Retinal pigment epithelial cell (primary cell): ENCODE results near the gene HTRA3.

Source experiments
- DNase-seq: peaks from one replicate; pipeline ENCODE4 v3.0.0-alpha.2; 2010; ENCODE audit warnings: low read depth
- H3K4me3 ChIP-seq: 2 replicates; pipeline ENCODE4 v1.5.1; 2011; ENCODE audit warnings: mild to moderate bottlenecking, low read length, control low read depth, moderate library complexity
- CTCF ChIP-seq: conservative IDR thresholded peaks from 2 replicates; pipeline ENCODE4 v1.5.1; 2011; ENCODE audit warnings: low read depth, low read length, control low read depth, inconsistent platforms

HTRA3 gene

GRCh38 chr4:8250637-8251036, 18.9 kb upstream of the HTRA3 start:
- no peak for DNase-seq
- TF ChIP-seq CTCF: no peak

GRCh38 chr4:8251110-8251883, 18.3 kb upstream of the HTRA3 start:
- TF ChIP-seq CTCF: no peak
- H3K4me3 ChIP-seq: no peak overlapping the region
- no peak for DNase-seq

More at GRCh38 chr4:8250637-8251036, 18.9 kb upstream of the HTRA3 start:
- no peak overlapping the region for H3K4me3 ChIP-seq

- TF ChIP-seq CTCF: no peak
- no peak overlapping the region for H3K4me3 ChIP-seq
- DNase-seq: no peak
Measured at GRCh38 chr4:8252301-8253173, 17.0 kb upstream of the HTRA3 start.

- H3K4me3 ChIP-seq: no peak overlapping the region
- no peak for DNase-seq
- TF ChIP-seq CTCF: no peak
Measured at GRCh38 chr4:8254076-8254475, 15.5 kb upstream of the HTRA3 start.

- no peak for DNase-seq
- TF ChIP-seq CTCF: no peak
Measured at GRCh38 chr4:8255698-8256441, 13.7 kb upstream of the HTRA3 start.

GRCh38 chr4:8257854-8258253, 11.7 kb upstream of the HTRA3 start:
- TF ChIP-seq CTCF: no peak
- no peak for DNase-seq
- H3K4me3 ChIP-seq: no peak overlapping the region

More at GRCh38 chr4:8255698-8256441, 13.7 kb upstream of the HTRA3 start:
- no peak overlapping the region for H3K4me3 ChIP-seq
